GM18517 (cell line): Measurements from ENCODE around the gene PSMG3.

ENCODE experiments used
- ATAC-seq: cut with Tn5 transposase; IDR thresholded peaks from one replicate; pipeline ENCODE4 v1.9.1; 2021; ENCODE audit warnings: mild to moderate bottlenecking, moderate library complexity; ENCODE audit not compliant: unreplicated experiment

Gene PSMG3

DNA sequence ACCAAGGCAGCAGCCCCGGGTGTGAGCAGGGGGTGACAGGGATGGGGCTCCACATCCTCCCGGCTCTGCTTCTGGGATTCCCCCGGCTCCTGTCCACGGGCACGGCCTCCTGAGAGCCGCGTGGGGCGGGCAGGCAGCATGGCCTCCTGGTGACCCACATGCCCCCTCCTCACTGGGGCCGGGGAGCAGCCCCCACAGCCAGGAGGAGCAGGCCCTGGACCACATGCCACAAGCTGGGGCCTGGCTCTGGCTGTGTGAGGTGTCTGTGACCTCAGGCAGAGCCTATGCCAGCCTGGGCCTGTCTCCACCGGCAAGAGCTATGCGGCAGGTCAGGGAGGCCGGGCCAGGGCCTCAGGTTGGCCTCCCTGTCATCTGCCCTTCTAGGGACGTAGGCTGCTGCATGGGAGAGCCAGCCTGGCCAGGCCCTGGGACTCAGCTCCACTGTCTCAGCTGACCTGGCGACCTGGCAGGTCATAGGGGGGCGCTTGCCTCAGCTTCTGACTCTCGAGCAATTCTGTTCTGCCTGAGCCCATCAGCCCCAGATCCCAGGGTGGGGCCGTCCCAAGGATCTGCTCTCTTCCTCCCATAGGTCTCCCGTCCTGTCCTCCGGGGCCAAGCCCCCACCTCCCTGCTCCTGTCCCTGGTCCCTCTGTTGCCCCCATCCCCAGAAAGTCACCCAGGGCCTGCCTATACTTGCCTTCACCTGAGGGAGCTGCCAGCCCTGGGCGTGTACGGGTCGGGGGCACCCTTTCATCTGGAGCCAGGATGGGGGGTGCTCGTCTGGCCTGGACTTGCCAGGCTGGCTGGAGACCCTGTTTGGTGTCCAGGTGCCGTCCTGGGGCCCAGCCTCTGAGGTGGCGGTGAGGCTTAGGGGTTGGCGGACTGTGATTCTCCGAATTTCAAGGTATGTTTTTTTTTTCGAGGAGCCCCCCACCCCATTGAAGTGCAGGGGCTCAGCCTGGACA is 9.9 kb downstream of the PSMG3 start:
- ATAC-seq: no peak

DNA sequence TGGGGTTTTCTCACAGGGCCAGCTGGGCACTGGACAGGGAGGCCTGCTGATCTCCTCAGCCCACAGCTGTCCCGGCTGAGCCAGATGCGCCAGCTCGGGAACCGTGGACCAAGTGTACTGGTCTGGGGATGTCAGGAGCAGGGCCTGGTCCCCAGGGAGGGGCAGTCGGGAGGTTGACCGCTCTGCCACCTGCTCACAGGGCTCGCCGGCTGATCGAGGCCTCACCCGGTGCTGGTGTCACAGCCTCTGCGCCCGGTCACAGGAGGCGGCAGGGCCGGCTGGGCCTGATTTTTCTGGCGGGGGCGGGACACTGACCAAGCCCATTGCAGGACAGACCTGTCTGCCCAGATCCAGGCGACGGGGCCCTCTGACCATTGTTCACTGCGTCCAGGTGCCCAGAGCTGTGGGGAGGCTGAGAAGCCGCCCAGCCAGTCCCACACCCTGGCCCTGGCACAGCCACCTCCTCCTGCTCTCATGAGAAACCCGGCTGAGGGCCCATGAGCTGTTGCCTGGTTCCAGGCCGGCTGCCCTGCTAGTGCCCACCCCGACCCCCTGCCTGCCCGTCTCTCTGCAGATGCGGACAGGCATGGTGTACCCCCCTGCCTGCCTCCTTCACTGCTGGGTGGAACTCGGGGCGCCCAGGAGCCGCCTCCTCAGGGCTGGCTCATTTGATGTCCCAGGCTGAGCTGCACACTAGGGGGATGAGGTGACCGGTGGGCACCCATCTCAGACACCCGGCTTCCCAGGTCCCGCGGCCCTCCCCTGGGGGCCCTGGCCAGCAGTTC is 10.8 kb downstream of the PSMG3 start:
- no peak for ATAC-seq

DNA sequence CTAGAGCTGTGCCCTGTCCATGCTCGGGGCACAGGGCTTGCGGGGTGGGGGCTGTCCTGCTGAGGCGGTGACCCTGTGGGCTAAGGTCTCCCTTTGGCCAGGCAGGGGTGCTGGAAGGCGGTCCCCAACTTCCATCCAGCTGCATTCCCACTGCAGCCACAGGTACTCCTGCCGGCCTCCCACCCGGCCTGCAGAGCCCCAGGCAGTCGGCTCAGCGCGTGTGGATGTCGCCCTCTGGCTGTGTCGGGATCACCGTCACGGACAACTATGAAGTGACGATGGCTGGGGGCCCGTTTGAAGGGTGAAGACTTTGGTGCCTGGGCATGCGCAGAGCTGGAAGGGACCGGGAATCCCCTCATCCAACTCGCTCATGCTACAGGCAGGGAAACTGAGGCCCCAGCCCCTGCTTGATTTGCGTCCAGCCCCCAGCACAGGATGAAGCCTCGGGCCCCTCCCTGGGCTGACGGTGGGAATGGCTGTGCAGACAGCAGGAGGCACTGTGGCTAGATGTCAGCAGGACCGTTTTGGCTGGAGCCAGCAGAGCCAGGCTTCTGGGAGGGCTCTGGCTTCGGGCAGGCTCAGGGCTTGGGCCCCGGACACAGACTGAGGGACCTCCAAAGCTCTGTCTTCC is 11.5 kb downstream of the PSMG3 start:
- ATAC-seq: no peak

DNA sequence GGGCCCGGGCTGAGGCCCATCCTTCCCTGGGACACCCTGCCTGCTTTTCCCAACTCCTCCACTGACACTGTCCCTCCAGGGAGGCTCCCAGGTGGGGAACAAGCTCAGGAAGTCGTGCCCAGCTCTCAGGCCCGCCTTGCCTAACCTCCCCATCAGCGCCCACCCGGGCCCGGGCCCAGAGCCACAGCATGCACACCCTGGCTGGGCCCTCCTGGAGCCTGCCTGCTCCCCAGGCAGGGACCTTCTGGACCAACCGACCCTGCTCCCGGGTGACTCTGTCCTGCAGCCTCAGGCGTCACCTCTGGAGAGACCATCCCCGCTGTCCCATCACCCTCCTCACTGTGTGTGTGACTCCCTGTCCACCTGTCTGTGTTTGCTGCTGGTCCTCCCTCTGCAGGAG is 12.1 kb downstream of the PSMG3 start:
- ATAC-seq: no peak

DNA sequence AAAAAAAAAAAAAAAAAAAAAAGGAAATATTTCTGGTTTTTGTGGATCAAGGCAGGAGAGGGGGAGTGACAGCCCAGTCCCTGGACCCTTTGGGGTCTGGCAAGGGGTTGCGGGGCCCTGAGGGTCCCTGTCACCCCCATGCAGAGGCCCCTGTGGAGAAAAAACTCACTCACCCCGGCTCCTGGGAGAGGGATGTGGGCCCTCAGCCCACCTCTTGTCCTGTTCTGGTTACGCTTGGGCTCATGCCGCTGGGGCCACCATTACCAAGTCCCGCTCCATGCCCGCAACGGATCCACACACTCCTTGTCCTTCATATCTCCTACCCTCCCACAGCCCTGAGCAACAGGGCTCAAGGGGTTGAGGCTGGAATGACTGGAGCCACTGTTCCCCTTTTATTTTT is 12.8 kb downstream of the PSMG3 start:
- ATAC-seq: no peak

DNA sequence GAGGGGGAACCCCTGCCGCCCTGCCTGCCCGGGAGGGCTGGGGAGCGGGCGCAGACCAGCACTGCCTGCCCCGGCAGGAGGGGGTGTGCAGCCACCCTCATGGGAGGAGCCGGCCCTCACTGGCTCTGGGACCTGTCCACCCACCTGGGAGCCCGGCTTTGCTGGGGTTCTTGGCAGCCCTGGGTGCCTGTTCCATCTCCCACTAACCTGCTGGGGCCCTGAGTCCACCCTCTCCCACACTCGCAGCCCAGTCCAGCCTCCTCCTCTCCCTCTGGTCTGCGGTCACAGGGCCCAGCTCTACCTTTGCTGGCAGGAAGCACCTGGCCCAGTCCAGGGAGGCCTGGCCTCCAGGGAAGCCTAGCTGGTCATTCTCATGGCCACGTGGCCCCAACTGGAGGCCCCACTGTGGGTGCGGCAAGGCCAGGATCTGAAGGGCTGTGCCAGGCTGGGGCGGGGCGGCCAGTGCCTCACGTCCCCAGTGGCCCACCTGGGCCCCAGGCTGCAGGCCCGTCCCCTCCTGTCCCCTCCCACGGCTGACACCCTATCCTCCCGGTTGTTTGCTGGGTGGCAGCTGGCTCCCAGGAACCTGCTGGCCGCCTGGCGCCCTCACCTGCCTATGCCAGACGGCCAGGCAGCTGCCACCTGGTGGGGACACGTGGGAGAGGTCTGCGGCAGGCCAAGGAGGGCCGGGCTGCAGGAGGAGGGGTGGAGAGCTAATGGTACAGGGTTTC is 13.9 kb downstream of the PSMG3 start, which contains the start of gene TMEM184A:
TMEM184A (minus strand) TSS at position 393 of the 731 bp plus-strand sequence. CDS start 721 bp downstream, outside the sequence.
- ATAC-seq: no peak

DNA sequence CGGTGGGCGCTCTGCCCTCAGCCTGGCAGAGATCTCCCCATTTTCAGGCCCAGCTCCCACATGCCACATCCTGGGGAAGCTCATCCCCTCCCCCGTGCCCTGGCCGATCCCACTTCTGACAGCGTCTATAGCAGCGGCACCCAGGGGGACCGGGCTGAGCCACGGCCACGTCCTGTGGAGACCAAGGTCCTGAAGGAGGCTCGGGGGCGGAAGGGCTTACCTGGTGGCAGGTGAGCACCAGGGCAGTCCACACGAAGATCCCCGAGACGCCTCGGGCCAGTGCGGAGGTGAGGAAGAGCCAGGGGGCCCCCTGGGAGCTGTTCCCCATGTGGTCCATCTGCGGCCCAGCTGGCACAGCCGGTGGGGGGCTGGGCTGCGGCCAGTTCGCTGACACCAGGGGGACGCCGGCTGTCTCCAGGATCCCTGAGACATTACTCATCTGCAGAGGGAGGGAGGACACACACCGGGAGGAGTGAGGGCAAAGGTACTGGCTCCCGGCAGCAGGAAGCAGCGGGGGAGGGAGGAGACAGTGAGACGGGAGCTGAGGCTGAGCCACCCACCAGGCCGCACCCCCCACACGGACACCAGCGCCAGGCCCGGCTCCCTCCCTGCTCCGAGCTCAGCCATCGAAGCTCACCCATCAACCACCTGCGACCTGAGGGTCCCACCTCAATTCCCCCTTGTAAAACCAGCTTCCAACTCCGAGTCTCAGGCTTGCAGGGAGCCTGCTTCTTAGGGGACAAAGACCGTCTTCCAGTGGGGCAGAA is 14.6 kb downstream of the PSMG3 start:
- no peak for ATAC-seq

DNA sequence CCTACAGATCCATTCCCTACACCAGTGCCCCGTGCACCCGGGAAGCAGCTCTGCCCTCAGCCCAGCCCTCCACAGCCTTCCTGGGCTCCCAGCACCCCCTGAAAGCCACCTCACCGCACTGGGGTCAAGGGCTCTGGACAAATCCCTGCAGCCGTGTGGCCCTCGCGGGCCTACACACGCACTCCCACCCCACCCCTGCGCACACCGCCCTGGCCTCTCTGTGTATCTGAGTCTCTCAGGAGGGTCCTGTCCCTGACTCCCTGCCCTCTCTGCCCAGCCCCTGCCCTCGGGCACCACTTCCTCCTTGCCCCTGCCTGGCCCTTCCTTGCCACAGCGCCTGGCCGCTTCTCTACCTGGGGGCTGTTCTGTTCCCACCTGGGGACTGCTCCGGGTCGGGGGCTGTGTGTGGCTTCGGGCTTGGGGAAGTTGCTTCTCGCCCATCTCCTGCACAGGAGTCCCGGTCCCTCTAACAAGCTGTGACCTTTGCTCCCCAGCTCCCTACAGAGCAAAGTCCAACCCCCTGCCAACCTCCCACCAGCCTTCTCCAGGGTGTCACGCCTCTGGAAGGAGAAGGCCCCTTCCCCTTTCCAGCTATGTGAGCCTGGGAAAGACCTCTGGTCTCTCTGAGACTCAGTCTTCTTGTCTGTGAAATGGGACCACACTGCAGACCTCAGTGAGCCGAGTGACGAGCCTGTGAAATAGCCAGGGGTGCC is 15.3 kb downstream of the PSMG3 start:
- no peak for ATAC-seq

DNA sequence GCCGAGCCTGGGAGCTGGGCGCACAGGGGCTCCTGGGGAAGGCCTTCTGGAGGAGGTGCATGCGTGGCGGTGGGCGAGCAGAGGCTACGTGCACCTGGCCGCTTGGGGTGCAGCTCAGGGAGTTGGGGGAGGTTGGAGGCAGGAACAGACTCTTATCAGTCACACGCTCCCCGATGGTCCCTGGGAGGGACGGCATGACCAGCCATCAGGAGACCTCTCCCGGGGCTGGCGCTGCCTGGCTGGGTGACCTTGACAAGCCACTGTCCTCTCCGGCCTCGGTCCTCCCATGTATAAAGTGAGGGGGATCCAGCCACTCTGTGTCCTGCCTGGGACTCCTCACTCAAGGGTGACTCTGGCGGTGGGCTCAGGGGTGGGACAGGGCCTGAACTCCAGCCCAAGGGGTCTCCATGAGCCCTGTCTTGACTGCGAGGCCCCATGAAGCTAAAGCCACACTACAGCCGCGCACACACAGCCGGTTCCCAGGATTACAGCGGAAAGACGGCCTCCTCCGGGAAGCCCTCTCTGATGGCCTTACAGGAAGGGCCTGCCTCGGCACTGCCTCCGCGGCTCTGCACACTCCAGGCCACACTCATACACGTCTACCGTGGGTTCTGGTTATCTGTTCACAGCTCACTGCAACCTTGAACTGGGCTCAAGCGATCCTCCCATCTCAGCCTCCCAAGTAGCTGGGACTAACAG is 16.2 kb downstream of the PSMG3 start:
- no peak for ATAC-seq

DNA sequence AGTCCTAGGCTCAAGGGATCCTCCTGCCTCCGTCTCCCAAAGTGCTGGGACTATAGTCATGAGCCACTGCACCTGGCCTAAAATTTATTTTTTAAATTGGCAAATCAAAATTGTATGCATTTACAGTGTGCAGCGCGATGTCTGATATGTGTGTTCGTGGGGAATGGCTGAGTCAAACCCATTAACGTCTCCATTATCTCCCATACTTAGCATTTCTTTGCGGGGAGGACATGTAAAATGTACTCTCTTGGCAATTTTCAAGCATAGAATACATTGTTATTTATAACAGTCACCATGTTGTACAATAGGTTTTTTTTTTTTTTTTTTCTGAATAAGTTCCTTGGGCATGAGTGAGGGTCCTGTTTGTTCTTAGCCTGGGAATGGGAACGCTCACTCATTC is 17.6 kb downstream of the PSMG3 start:
- ATAC-seq: no peak

DNA sequence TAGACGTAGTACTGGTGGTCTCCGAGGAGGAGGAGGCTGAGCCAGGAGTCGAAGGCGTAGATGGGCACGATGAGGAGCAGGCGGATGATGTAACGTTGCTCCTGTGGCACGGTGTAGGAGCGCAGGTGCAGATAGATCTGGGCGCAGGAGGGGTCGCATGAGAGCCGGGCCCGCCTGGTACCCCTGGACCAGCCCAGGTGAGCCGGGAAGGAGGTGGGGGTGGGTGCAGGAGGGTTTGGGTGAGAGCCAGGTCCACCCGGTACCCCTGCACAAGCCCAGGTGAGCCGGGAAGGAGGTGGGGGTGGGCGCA is 19.0 kb downstream of the PSMG3 start:
- no peak for ATAC-seq

DNA sequence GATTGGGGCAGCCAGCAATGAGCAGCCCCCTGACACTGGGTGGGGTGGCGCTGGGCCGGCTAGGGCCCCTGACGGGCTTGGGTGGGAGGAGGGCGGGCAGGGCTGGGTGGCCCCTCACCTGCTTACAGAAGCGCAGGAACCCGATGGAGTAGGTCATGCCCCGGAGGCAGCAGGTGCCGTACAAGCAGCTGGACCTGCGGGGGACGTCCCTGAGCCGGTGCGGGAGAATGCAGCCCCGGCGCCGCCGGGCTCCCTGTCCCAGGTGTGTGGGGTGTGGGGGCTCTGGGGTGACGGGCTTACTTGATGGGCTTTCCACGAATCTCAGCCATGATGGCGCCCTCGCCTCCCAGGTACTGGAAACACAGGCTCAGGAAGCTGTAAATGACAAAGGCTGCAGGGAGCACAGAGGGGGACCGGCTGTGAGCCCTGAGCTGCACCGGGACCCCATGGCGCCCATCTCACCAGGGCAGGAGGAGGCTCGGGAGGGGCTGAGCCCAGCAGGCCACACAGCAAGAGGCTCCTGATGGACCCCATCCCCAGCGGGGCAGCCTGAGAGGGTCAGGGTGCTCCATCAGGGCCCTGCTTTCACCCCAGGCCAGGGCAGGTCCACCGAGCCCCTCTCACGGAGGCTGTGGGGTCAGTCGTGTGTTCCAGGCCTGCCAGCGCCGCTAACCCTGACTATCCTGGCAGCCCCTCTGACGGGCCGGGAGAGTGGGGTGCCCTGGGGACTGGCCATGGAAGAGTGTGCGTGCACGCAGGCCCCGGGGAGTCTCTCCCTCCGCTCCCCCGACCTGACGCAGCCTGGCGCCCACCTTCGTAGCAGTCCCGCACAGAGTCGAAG is 19.6 kb downstream of the PSMG3 start:
- ATAC-seq: no peak

DNA sequence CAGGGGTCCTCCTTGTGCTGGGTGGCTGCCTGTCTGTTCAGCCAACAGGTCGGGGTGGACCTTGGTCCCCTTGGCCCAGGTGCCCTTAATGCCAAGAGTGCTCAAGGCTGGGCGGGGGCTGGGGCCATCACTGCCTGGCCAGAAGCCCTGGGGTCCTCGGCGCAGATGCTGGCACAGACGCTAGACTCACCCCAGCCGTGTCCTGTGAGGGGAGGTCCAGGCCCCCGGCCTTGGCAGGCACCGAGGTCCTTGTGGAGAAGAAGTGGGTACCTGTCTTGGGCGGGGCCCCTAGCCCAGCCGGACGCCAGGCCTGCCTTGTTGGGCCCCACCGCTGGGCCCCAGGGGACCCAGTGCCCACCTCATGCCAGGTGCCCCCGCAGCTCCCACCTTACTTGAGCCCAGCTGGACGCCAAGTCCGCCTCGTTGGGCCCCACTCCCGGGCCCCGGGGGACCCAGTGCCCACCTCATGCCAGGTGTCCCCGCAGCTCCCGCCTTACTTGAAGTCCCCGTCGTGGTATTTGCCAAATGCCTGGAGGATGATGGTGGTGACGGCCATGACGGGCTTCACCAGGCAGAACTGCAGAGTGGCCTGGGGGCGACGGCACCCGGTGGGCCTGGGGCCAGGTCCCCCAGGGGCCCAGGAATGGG is 20.4 kb downstream of the PSMG3 start:
- ATAC-seq: no peak

DNA sequence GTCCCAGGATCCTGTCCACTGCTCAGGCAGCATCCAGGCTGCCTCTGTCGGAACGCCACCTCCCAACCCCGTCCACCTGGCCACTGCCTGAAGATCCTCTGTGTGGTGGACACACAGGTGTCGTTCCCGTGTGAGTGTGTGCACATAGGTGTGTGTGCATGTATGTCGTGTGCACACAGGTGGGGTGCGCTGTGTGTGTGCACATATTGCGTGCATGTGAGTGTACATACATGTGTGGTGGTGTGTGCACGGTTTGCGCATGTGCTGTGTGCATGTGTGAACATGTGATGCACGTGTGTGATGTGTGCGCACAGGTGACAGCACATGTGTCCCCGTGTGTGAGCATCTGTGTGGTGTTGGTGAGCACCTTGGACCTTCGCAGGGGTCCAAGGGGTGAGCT is 20.9 kb downstream of the PSMG3 start:
- no peak for ATAC-seq

DNA sequence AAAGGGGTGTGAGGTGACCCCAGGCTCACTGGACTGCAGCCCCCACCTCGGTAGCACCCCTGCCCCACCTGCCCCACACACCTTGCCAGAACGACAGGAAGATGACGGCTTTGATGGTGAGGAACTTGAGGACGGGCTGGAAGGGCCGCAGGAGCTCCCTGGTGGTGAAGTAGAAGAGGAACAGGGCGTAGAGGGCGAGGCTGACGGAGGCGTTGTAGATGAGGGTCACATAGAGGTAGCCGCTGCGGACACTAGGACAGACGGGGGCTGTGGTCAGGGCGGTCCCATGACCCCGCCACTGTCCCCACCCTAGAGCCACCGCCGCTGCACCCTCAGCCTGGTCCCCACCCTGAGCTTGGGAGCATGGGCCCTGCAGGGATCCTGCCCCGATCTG is 21.4 kb downstream of the PSMG3 start:
- no peak for ATAC-seq

DNA sequence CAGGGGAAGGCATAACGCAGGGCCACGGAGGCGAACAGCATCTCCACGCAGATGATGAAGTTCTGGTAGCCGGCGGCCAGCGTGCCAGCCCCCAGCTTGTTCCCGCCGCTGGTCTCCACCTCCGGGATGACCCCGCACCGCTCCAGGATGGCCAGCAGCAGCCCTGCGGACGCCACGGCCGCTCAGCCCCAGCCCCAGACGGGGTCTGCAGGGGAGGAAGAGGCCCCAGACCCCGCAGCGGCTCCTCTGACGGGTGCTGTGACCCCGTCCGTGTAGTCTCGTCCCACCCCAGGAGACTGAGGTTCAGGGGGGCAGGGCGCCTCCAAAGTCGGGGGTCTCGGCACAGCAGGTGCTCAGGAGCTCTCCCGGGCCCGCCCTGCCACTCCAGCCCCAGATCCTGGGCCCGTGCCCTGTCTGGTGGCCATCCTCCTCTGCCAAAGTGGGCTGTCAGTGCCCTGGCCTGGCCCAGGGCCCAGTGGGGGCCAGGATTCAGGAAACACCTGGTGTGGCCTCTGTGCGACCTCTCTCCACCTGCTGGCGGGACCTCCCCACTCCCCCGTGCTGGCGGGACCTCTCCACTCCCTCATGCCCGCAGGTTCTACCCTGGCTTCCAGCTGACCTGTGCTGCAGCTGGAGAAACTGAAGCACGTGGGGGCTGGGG is 21.9 kb downstream of the PSMG3 start:
- no peak for ATAC-seq
